Endothelial cell (in vitro differentiated cells): ENCODE results near the gene ARHGEF40. TPM values are rescaled to one million over a fixed set of nuclear protein-coding genes. Genes with fewer than 3 reads are reported as not detected.
"Not testable (repeated sequence)": the region's sequence is repeated elsewhere in the genome, so short reads cannot be mapped to it uniquely, and the experiment has no call there.

Experiments
- DNase-seq: peaks from one replicate; pipeline ENCODE4 v3.0.0; 2021; ENCODE audit warnings: low spot score
- H3K27ac Mint-ChIP-seq: one replicate; pipeline ENCODE4 v1.8.0; 2021; ENCODE audit warnings: mixed read lengths, inconsistent platforms; ENCODE audit not compliant: unreplicated experiment
- H3K27me3 Mint-ChIP-seq: one replicate; pipeline ENCODE4 v1.8.0; 2021; ENCODE audit warnings: mild to moderate bottlenecking, moderate library complexity, mixed read lengths, inconsistent platforms; ENCODE audit not compliant: unreplicated experiment
- H3K36me3 Mint-ChIP-seq: one replicate; pipeline ENCODE4 v1.8.0; 2021; ENCODE audit warnings: mild to moderate bottlenecking, low read depth, mixed read lengths, inconsistent platforms; ENCODE audit not compliant: unreplicated experiment
- H3K4me1 Mint-ChIP-seq: one replicate; pipeline ENCODE4 v1.8.0; 2021; ENCODE audit warnings: mild to moderate bottlenecking, mixed read lengths, inconsistent platforms; ENCODE audit not compliant: unreplicated experiment
- H3K4me3 Mint-ChIP-seq: one replicate; pipeline ENCODE4 v1.8.0; 2021; ENCODE audit warnings: mild to moderate bottlenecking, mixed read lengths, inconsistent platforms; ENCODE audit not compliant: unreplicated experiment
- H3K9me3 Mint-ChIP-seq: one replicate; pipeline ENCODE4 v1.8.0; 2021; ENCODE audit warnings: mixed read lengths, inconsistent platforms; ENCODE audit not compliant: unreplicated experiment
- total RNA-seq: library from RNA; stranded (reverse); fragmentation: NEBNext Ultra II Directional; extraction: Animal tissue kit (Norgen Biotek cat#: 25700); gene quantifications from one replicate; pipeline ENCODE4 v1.2.1, GENCODE V29; 2021; ENCODE audit not compliant: unreplicated experiment
- TF ChIP-seq, protein P1 (sequence below): fragments of 200-600 bp; sonication (generic); IDR thresholded peaks from one replicate; pipeline ENCODE4 v1.5.0; 2021; ENCODE audit warnings: antibody characterized with exemption; ENCODE audit not compliant: unreplicated experiment

ARHGEF40 gene
- total RNA-seq, 1 donor from 2014 or later: 12.5 TPM

DNA sequence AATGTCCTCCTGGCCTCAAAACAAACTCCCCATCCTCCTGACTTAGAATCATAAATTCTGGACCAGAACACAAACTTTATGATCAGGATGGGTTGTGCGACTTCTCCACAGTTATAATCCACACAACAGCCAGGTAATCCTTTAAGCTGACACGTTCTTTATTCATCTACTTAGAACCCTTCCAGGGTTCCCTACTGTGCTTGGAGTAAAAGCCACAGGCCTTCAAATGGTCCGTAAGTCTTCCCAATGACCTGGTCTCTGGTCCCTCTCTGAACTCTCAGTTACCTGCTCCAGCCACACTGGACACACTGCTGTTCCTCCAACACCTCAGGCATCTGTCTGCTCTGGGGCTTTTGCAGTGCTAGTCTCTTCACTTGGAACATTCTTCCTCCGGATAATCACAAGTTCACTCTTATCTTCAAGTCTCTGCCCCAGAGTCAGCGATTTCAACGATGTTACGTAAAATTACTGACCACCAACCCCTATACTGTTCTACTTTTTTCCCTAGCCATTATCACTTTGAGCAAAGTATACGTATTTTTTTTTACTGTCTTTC is 29.7 kb upstream of the ARHGEF40 start:
- H3K9me3 Mint-ChIP-seq: no peaks in the 10 kb centered on the region
- no peak overlapping the region for H3K4me3 Mint-ChIP-seq
- H3K4me1 Mint-ChIP-seq: peaks cover 42% of the 10 kb centered on the region

DNA sequence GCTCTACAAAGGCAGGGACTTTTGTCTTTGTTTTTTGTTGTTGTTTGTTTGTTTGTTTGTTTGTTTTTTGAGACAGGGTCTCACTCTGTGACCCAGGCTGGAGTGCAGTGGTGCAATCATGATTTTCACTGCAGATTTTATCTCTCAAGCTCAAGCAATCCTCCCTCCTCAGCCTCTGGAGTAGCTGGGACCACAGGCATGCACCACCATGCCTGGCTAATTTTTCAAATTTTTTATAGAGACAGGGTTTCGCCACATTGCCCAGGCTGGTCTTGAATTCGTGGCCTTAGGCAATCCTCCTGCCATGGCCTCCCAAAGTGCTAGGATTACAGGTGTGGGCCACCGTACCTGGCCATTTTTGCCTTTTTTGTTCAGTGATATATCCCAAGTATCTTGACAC is 29.2 kb upstream of the ARHGEF40 start:
- H3K4me1 Mint-ChIP-seq: peaks cover 42% of the 10 kb centered on the region
- H3K36me3 Mint-ChIP-seq: not testable (repeated sequence)

More for the DNA sequence above, 29.7 kb upstream of the ARHGEF40 start:
- no peaks in the 10 kb centered on the region for H3K36me3 Mint-ChIP-seq
- DNase-seq: no peak
- H3K27ac Mint-ChIP-seq: no peak overlapping the region
- TF ChIP-seq, protein P1, sequence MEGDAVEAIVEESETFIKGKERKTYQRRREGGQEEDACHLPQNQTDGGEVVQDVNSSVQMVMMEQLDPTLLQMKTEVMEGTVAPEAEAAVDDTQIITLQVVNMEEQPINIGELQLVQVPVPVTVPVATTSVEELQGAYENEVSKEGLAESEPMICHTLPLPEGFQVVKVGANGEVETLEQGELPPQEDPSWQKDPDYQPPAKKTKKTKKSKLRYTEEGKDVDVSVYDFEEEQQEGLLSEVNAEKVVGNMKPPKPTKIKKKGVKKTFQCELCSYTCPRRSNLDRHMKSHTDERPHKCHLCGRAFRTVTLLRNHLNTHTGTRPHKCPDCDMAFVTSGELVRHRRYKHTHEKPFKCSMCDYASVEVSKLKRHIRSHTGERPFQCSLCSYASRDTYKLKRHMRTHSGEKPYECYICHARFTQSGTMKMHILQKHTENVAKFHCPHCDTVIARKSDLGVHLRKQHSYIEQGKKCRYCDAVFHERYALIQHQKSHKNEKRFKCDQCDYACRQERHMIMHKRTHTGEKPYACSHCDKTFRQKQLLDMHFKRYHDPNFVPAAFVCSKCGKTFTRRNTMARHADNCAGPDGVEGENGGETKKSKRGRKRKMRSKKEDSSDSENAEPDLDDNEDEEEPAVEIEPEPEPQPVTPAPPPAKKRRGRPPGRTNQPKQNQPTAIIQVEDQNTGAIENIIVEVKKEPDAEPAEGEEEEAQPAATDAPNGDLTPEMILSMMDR: no peak
- peaks cover 16% of the 10 kb centered on the region for H3K27me3 Mint-ChIP-seq

DNA sequence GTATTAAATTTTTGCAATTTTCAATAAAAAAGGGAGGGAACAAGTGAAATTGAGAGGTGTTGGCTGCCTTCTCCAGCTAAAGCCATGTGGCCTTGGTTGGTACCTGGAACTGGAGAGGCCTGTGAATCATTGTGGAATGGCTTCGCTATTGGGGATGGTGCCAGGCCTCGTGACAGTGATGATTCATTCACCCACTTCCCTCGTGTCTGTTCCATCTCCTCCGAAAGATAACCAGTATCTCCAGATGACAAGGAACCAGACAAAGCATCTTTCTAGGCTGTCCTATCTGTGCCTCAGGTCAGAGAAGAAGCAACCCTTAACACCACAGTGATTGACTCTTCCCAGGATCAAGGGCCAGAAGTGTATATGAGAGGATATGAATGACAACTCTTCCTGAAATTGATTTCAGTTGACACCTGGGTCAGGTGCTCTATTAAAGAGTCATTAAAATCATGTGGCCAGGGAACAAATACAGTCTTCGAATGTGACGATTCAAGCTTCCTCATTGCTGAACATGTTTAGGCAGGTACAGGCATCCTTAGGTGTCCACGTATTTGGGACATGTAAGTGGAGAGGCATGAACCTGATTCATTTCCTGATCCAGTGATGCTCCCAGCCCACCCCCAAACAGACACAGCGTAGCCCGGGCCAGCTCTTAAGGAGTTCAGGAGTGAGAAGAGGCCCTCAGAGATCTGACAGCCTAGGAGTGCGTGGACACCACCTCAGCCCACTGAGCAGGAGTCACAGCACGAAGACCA is 28.2 kb upstream of the ARHGEF40 start, which contains the start of gene RNASE7:
Gene RNASE7 (plus strand): TSS at position 687 of the 758 bp plus-strand sequence. CDS start 631 bp downstream, outside the sequence.
- no peak for DNase-seq
- Mint-ChIP-seq H3K36me3 (no peaks in the 10 kb centered on the region), H3K4me3 (no peak within 1 kb of the TSS), H3K4me1 (peaks cover 42% of the 10 kb centered on the region), H3K9me3 (no peaks in the 10 kb centered on the region), H3K27me3 (peaks cover 12% of the 10 kb centered on the region), H3K27ac (no peak within 1 kb of the TSS)
- TF ChIP-seq, protein P1: no peak

More for the DNA sequence above, 29.2 kb upstream of the ARHGEF40 start:
- H3K27me3 Mint-ChIP-seq: peaks cover 15% of the 10 kb centered on the region
- H3K27ac Mint-ChIP-seq, H3K4me3 Mint-ChIP-seq, DNase-seq, H3K9me3 Mint-ChIP-seq: not testable (repeated sequence)

DNA sequence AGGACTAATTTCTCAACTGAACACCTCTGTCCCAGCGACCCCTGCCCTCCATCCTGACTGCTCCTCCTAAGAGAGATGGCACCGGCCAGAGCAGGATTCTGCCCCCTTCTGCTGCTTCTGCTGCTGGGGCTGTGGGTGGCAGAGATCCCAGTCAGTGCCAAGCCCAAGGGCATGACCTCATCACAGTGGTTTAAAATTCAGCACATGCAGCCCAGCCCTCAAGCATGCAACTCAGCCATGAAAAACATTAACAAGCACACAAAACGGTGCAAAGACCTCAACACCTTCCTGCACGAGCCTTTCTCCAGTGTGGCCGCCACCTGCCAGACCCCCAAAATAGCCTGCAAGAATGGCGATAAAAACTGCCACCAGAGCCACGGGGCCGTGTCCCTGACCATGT is 27.2 kb upstream of the ARHGEF40 start:
- Mint-ChIP-seq H3K9me3 (no peaks in the 10 kb centered on the region), H3K4me3 (no peak overlapping the region), H3K36me3 (no peaks in the 10 kb centered on the region), H3K27me3 (peaks cover 11% of the 10 kb centered on the region), H3K4me1 (peaks cover 42% of the 10 kb centered on the region), H3K27ac (no peak overlapping the region)
- DNase-seq: no peak
- TF ChIP-seq, protein P1: no peak

DNA sequence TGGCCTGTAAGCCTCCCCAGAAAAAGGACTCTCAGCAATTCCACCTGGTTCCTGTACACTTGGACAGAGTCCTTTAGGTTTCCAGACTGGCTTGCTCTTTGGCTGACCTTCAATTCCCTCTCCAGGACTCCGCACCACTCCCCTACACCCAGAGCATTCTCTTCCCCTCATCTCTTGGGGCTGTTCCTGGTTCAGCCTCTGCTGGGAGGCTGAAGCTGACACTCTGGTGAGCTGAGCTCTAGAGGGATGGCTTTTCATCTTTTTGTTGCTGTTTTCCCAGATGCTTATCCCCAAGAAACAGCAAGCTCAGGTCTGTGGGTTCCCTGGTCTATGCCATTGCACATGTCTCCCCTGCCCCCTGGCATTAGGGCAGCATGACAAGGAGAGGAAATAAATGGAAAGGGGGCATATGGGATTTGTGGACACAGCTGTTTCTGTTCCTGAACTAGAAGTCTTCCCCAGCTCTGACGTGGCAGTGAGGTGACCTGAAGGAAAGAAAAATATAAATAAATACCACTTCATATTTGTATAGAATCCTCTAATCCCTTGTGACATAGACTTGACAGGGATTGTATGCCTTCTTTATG is 26.6 kb upstream of the ARHGEF40 start:
- TF ChIP-seq, protein P1: no peak
- H3K27ac Mint-ChIP-seq: no peak overlapping the region
- no peak overlapping the region for H3K4me3 Mint-ChIP-seq
- no peaks in the 10 kb centered on the region for H3K36me3 Mint-ChIP-seq
- H3K4me1 Mint-ChIP-seq: peaks cover 39% of the 10 kb centered on the region
- no peak for DNase-seq
- no peaks in the 10 kb centered on the region for H3K9me3 Mint-ChIP-seq
- H3K27me3 Mint-ChIP-seq: peaks cover 11% of the 10 kb centered on the region
